Measurements from ENCODE around the gene ABCA1. TPM values are rescaled to one million over a fixed set of nuclear protein-coding genes. Genes with fewer than 3 reads are reported as not detected.
"Not testable (repeated sequence)": the region's sequence is repeated elsewhere in the genome, so short reads cannot be mapped to it uniquely, and the experiment has no call there.

The ABCA1 gene
- total RNA-seq, 8 experiments from 2014 or later, result 9.1 to 103 (median 15.4) TPM

DNA sequence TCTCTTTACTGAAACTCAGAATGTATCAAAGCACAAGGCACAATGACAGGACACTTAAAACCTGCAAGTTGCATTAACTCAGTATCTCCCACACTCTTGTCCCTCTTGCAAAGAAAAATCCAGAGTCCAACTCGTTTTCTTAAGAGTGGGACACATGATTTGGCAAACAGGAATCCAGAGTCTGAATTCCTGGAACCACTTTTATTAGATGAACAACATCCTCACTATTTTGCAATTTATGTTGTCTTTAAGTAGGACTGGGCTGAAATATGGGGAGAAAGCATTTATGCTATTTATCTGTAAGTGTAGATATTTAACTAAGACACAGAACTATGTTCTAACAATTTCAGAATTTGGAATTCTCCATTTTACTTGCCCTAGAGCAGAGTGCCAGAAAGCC, 69.1 kb downstream of the ABCA1 start:
- no peak for ATAC-seq (replicated peaks in 6 of 8)
- in situ Hi-C loops (cut with MboI; ENCODE audit: low pct_unique_long_range_greater_than_20kb in 2 of 9, low sequenced_read_pairs in 9 of 9, unreplicated experiment in 9 of 9), result loop anchor here in 6 of 9 experiments (25.0 kb wide), 1 partner anchor 553 kb away; no protein-coding TSS in a partner anchor
- Histone ChIP-seq H3K27ac (no peak overlapping the region), H3K4me1 (replicated peaks in 1 of 2) (peaks cover 0 to 6% of the 10 kb centered on the region in 2 donors), H3K4me3 (no peak overlapping the region)
- WGBS, 10 experiments, result 0 to 57% (median 6%) methylated on average over 1 of the region's 1 CpG; no CpG with 5 or more reads in 4 of the 10 experiments

DNA sequence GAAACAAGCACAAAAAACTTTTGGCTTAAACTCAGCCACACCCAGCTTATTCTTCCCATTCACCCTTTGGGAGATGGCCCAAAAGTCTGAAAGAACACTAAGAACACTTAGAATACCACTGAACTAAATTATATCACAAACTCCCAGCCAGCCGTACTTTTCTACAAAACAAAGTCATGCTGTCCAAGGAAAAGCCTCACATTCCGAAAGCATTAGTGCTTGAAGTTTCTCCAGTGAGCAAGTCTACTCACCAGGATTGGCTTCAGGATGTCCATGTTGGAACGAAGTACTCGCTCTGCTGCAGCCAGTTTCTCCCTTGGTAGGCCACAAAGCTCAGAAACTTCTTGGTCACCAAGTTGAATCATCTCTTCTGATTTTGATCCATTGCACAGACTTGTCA, 69.7 kb downstream of the ABCA1 start:
- no peak for ATAC-seq (replicated peaks in 6 of 8)

DNA sequence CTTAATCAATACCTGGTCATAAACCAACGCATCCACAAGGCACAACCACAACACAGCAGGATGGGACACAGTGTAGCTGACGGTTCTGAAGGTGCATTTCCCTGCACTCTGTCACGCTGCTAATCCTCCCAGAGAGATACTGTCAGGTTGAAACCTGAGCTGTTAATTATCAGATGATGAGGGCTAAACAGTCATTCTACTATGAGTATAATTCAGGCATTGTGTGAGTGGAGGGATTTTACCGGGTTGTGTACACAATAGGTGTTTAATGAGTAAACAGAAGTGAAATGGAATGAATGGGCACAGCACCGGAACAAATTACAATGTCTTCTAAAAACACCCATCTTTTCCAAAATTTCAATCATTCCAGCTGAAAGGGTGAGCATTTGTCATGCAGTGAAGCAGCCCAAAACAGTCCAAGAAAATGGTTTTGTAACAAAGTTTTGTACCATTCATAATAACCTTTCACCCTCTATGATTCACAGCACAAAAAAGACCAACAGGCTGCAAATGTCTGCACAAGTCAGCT, 71.5 kb downstream of the ABCA1 start:
- H3K4me3 ChIP-seq, result no peak overlapping the region
- WGBS, 10 experiments, result 25 to 83% (median 80%) methylated on average over 1 to 5 of the region's 5 CpGs; no CpG with 5 or more reads in 2 of the 10 experiments
- H3K27ac ChIP-seq, result no peak overlapping the region
- no peaks in the 10 kb centered on the region for H3K4me1 ChIP-seq (replicated peaks in 1 of 2)
- in situ Hi-C loops (cut with MboI; ENCODE audit: low pct_unique_long_range_greater_than_20kb in 2 of 9, low sequenced_read_pairs in 9 of 9, unreplicated experiment in 9 of 9), result loop anchor here in 6 of 9 experiments (25.0 kb wide), 1 partner anchor 556 kb away; no protein-coding TSS in a partner anchor
- no peak for ATAC-seq (replicated peaks in 6 of 8)

More for the DNA sequence above, 69.7 kb downstream of the ABCA1 start:
- peaks cover 0 to under 1% of the 10 kb centered on the region in 2 donors for H3K4me1 ChIP-seq (replicated peaks in 1 of 2)
- no peak overlapping the region for H3K27ac ChIP-seq
- no peak overlapping the region for H3K4me3 ChIP-seq
- in situ Hi-C loops (cut with MboI; ENCODE audit: low pct_unique_long_range_greater_than_20kb in 2 of 9, low sequenced_read_pairs in 9 of 9, unreplicated experiment in 9 of 9), result loop anchor here in 6 of 9 experiments (25.0 kb wide), 1 partner anchor 554 kb away; no protein-coding TSS in a partner anchor
- WGBS, 10 experiments, result 4 to 100% (median 93%) methylated on average over 1 to 4 of the region's 4 CpGs

DNA sequence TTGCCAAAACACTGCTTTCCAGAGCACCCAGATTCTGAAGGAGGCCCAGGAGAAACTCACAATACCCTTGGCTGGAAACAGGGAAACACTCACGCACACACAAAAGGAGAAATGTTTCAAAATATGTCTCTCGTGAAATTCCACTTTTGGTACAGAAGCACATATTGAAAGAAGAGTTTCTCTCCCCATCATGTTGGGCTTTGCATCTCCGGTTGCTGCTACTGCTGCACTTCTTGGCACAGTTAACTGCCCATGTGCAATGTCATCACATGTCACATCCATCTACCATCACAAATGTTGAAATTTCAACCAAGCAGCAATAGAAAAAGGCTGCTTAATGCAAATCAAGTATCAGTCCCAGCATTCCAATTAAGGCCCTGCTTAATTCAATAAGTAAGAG, 72.1 kb downstream of the ABCA1 start:
- Histone ChIP-seq H3K27ac (no peak overlapping the region), H3K4me1 (replicated peaks in 1 of 2) (no peaks in the 10 kb centered on the region), H3K4me3 (no peak overlapping the region)
- WGBS, 10 experiments, result 0 to 100% (median 92%) methylated on average over 1 to 3 of the region's 3 CpGs; no CpG with 5 or more reads in 2 of the 10 experiments
- in situ Hi-C loops (cut with MboI; ENCODE audit: low pct_unique_long_range_greater_than_20kb in 2 of 9, low sequenced_read_pairs in 9 of 9, unreplicated experiment in 9 of 9), result loop anchor here in 6 of 9 experiments (25.0 kb wide), 1 partner anchor 556 kb away; no protein-coding TSS in a partner anchor
- no peak for ATAC-seq (replicated peaks in 6 of 8)

DNA sequence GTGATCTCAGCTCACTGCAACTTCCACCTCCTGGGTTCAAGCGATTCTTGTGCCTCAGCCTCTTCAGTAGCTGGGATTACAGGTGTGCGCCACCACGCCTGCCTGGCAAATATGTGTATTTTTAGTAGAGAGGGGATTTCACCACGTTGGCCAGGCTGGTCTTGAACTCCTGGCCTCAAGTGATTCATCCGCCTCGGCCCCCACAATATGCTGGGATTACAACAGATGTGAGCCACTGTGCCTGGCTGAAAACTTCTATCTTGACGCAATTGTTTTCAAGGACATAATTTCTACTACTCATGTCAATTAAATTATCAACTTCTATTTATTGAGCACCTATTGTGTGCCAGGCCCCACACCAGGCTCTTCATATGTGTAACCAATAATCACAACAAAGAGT, 72.7 kb downstream of the ABCA1 start:
- in situ Hi-C loops (cut with MboI; ENCODE audit: low pct_unique_long_range_greater_than_20kb in 2 of 9, low sequenced_read_pairs in 9 of 9, unreplicated experiment in 9 of 9), result loop anchor here in 6 of 9 experiments (25.0 kb wide), 1 partner anchor 557 kb away; no protein-coding TSS in a partner anchor
- H3K4me3 ChIP-seq; H3K4me1 ChIP-seq (replicated peaks in 1 of 2); ATAC-seq (replicated peaks in 6 of 8); H3K27ac ChIP-seq: not testable (repeated sequence)
- 60 to 100% (median 91%) methylated on average over 1 to 6 of the region's 7 CpGs; no CpG with 5 or more reads in 2 of the 10 experiments for WGBS, 10 experiments

DNA sequence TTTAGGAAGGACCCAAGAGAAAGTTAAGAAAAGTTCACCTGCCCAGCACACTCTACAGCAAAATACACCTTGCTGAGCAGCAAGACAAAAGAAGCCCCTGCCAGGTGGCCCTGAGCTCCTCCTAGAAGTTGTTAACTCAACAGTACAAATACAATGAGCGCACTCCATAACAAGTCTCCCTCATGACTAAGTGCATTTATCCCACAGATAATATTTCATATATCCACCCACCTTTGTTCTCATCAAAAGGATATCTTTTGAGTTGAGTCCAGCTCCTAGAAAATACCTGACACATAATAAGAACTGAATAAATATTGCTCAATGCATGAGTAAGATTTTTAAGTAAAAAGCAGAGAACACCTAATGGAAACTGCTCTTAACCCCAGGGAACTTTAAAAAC, 73.3 kb downstream of the ABCA1 start:
- Histone ChIP-seq H3K27ac (no peak overlapping the region), H3K4me1 (replicated peaks in 1 of 2) (no peaks in the 10 kb centered on the region), H3K4me3 (no peak overlapping the region)
- WGBS, 10 experiments, result 78 to 100% (median 100%) methylated on average over 1 of the region's 1 CpG; no CpG with 5 or more reads in 3 of the 10 experiments
- no peak for ATAC-seq (replicated peaks in 6 of 8)
- in situ Hi-C loops (cut with MboI; ENCODE audit: low pct_unique_long_range_greater_than_20kb in 2 of 9, low sequenced_read_pairs in 9 of 9, unreplicated experiment in 9 of 9), result loop anchor here in 6 of 9 experiments (25.0 kb wide), 1 partner anchor 558 kb away; no protein-coding TSS in a partner anchor

DNA sequence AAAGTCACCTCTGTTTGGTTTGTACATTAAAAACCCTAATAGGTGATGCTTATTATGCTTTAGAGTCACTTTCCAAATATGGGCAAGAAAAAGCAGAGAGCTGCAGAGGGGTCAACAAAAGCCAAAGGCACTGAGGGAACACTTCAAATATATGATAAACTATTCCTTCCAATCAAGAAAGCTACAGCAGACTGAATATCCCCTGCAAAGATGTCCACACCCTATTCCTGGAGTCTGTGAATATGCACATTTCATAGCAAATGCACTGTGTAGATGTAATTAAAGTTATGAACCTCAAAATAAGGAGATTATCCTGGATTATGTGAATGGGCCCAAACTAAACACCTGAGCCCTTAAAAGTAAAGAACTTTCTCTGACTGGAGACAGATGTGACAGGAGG, 74.3 kb downstream of the ABCA1 start:
- in situ Hi-C loops (cut with MboI; ENCODE audit: low pct_unique_long_range_greater_than_20kb in 2 of 9, low sequenced_read_pairs in 9 of 9, unreplicated experiment in 9 of 9), result loop anchor here in 6 of 9 experiments (25.0 kb wide), 1 partner anchor 559 kb away; no protein-coding TSS in a partner anchor
- H3K4me1 ChIP-seq (replicated peaks in 1 of 2), result no peaks in the 10 kb centered on the region
- H3K4me3 ChIP-seq, result no peak overlapping the region
- peak in 3 of 8 experiments; percentile 68 to 89 (median 71) for ATAC-seq (replicated peaks in 6 of 8)
- no peak overlapping the region for H3K27ac ChIP-seq

DNA sequence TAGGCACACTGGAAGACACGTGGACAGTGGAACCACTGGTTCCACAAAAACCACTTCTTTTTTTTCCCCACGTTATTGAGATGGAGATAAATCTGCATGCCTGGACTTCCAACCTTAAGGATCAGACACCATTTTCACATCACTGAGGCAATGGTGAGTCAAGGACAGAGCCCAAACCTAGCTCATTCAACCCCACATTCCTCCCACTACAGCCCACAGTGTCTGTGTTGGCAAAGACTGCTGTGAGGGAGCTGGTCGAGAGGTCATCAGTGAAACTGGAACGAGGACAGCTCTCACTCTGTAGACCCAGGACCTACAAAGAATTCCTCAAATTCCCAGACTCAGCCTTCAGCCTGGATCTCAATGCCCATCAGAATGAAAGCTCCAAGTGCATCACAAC, 74.8 kb downstream of the ABCA1 start:
- in situ Hi-C loops (cut with MboI; ENCODE audit: low pct_unique_long_range_greater_than_20kb in 2 of 9, low sequenced_read_pairs in 9 of 9, unreplicated experiment in 9 of 9), result loop anchor here in 6 of 9 experiments (25.0 kb wide), 1 partner anchor 559 kb away; no protein-coding TSS in a partner anchor
- H3K27ac ChIP-seq, result no peak overlapping the region
- ATAC-seq (replicated peaks in 6 of 8), result no peak
- no peak overlapping the region for H3K4me3 ChIP-seq
- 80 to 100% (median 92%) methylated on average over 1 to 4 of the region's 4 CpGs; no CpG with 5 or more reads in 5 of the 10 experiments for WGBS, 10 experiments
- H3K4me1 ChIP-seq (replicated peaks in 1 of 2), result no peaks in the 10 kb centered on the region

DNA sequence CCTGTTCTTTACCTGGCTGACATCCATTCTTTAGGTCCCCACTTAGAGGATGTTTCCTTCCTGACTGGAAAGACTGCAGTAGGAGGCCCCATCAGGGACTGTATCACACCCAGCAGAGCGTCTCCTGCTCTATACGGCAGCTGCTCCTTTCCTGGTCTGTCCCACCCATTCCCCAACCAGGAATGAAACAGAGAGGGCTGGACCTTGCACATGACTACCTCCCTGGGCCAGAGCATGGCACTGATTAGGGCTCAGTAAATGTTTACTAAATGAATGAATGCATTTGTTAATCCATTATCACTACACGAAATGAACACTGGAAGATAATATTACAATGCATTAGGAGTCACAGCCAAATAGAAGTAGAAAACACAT, 76.4 kb downstream of the ABCA1 start:
- Histone ChIP-seq H3K4me1 (replicated peaks in 1 of 2) (no peaks in the 10 kb centered on the region), H3K4me3 (no peak overlapping the region), H3K27ac (no peak overlapping the region)
- 0 to 100% (median 89%) methylated on average over 1 to 3 of the region's 3 CpGs; no CpG with 5 or more reads in 3 of the 10 experiments for WGBS, 10 experiments
- in situ Hi-C loops (cut with MboI; ENCODE audit: low pct_unique_long_range_greater_than_20kb in 2 of 9, low sequenced_read_pairs in 9 of 9, unreplicated experiment in 9 of 9), result loop anchor here in 6 of 9 experiments (25.0 kb wide), 1 partner anchor 561 kb away; no protein-coding TSS in a partner anchor
- ATAC-seq (replicated peaks in 6 of 8), result peak in 3 of 8 experiments; percentile 74 to 80 (median 79)

DNA sequence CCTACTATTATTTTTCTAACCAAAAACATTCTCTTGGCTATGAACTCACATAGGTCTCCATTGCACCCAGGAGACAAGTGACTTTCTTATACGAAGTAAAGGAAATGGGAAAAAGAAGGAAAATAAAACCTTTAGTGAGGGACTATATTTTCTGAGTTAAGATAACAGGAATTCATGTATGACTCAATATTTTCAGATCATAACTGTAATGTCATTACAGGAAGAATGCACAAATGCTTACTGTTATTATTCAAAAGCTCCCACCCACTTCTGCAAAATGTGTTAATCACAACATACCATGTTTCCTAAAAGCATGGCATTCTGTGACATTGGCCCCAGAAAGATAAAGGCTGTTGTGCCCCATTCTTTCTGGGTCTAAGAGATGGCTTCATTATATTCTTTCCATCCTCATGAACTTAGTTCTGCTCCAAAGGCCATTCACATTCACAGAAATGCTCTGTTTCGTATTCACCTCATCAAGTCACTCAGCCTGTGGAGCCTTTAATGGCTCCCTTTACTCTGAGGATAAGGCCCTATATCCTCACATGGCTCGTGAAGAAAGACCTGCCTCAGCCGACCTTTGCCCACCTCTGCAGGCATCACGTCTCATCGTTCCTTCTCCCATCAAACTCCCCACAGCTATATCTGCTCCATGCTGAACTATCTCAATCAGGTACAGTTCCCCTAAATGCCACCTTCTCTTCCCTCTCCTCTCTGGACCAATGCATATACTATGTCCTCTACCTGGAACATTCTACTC, 77.0 kb downstream of the ABCA1 start:
- no peak overlapping the region for H3K4me3 ChIP-seq
- no peak overlapping the region for H3K27ac ChIP-seq
- peak in 3 of 8 experiments; percentile 3 to 15 (median 4) for ATAC-seq (replicated peaks in 6 of 8)
- in situ Hi-C loops (cut with MboI; ENCODE audit: low pct_unique_long_range_greater_than_20kb in 2 of 9, low sequenced_read_pairs in 9 of 9, unreplicated experiment in 9 of 9), result loop anchor here in 6 of 9 experiments (25.0 kb wide), 1 partner anchor 561 kb away; no protein-coding TSS in a partner anchor
- WGBS, 10 experiments, result 55 to 100% (median 92%) methylated on average over 1 to 4 of the region's 6 CpGs; no CpG with 5 or more reads in 2 of the 10 experiments
- no peaks in the 10 kb centered on the region for H3K4me1 ChIP-seq (replicated peaks in 1 of 2)

DNA sequence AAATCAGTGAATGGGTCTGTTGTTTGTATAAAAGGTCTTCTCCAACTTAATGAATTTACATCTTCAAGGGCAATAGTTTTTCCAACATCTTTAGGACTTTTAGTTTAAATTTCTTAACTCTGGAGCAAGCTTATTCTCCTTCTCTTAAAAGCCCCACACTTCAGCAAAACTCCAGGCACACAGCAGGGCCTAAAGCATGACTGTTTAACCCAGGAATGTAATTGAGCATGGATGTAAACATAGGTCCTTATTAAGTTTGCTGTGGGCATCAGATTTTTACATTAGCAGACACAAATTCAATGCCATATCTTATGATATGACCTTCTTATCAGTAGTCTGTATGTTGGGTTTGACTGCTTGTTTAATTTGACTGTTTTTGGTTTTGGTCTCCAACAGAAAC, 78.9 kb downstream of the ABCA1 start:
- in situ Hi-C loops (cut with MboI; ENCODE audit: low pct_unique_long_range_greater_than_20kb in 2 of 9, low sequenced_read_pairs in 9 of 9, unreplicated experiment in 9 of 9), result loop anchor here in 1 of 9 experiments (25.0 kb wide), 1 partner anchor 88 kb away; the partner anchor contains the start of gene ABCA1
- no peak for ATAC-seq (replicated peaks in 6 of 8)
- no peaks in the 10 kb centered on the region for H3K4me1 ChIP-seq (replicated peaks in 1 of 2)
- no peak overlapping the region for H3K4me3 ChIP-seq
- H3K27ac ChIP-seq, result no peak overlapping the region

DNA sequence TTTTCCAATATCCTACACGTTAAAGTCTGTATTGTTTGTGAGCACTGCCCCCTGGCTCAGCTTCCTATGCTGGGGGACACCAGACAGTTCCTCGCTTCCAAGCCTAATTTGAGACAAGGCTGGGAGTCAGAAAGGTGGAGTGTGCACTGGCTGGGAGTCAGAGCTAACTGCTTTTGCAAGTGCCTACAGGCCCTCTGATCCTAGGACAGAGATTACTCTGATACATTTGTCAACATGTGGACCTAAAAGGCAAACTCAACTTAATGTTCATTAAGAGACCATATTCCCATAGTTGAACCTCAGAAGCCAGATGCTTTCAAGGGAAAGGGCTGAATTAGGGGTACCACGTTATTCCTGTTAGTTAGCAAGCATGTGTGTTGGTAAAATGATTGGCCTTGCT, 83.2 kb downstream of the ABCA1 start:
- in situ Hi-C loops (cut with MboI; ENCODE audit: low pct_unique_long_range_greater_than_20kb in 2 of 9, low sequenced_read_pairs in 9 of 9, unreplicated experiment in 9 of 9), result loop anchor here in 1 of 9 experiments (25.0 kb wide), 1 partner anchor 93 kb away; the partner anchor contains the start of gene ABCA1
- Histone ChIP-seq H3K4me3 (no peak overlapping the region), H3K4me1 (replicated peaks in 1 of 2) (no peaks in the 10 kb centered on the region), H3K27ac (no peak overlapping the region)
- WGBS, 10 experiments, result 35 to 100% (median 80%) methylated on average over 1 to 3 of the region's 3 CpGs
- ATAC-seq (replicated peaks in 6 of 8), result no peak

All from motor neuron (in vitro differentiated cells).